Limb (tissue), 2 donors: ENCODE measurements around the gene LSM10.

ENCODE experiments used
- DNase-seq, 2 donors: peaks; one replicate each; pipeline ENCODE4 v3.0.0-alpha.2; 2016; ENCODE audit errors: extremely low spot score in 2 of 2

Gene LSM10

GRCh38 chr1:36408479-36408878, 10.8 kb upstream of the LSM10 start:
- no peak for DNase-seq

DNA sequence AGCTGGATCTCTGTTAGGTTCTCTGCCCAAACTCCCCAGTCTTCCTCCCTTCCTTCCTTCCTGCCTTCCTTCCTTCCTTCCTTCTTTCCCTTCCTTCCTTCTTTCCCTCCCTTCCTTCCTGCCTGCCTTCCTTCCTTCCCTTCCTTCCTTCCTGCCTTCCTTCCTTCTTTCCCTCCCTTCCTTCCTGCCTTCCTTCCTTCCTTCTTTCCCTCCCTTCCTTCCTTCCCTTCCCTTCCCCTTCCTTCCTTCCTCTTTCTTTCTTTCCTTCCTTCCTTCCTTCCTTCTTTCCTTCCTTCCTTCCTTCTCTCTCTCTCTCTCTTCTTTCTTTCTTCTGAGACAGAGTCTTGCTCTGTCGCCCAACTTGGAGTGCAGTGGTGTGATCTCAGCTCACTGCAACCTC, 8.7 kb upstream of the LSM10 start:
- no peak for DNase-seq

DNA sequence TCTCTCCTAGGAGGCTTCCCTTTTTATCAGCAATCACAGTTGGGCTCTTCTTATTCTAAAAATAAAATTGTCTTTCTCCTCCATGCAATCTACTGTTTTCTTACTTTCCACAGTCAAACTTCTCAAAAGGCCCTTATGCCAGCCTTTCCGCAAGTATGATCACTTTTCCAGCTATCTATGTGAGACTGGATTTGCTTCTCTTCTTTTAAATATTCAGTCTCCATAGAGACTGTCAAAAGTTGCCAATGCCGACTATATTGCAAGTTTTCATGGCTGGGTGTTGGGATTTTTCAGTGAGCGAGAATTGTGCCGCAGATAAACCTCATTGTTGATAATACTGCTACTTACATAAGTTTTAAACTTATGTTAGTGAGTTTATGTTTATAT, 4.8 kb upstream of the LSM10 start:
- DNase-seq, result no peak

DNA sequence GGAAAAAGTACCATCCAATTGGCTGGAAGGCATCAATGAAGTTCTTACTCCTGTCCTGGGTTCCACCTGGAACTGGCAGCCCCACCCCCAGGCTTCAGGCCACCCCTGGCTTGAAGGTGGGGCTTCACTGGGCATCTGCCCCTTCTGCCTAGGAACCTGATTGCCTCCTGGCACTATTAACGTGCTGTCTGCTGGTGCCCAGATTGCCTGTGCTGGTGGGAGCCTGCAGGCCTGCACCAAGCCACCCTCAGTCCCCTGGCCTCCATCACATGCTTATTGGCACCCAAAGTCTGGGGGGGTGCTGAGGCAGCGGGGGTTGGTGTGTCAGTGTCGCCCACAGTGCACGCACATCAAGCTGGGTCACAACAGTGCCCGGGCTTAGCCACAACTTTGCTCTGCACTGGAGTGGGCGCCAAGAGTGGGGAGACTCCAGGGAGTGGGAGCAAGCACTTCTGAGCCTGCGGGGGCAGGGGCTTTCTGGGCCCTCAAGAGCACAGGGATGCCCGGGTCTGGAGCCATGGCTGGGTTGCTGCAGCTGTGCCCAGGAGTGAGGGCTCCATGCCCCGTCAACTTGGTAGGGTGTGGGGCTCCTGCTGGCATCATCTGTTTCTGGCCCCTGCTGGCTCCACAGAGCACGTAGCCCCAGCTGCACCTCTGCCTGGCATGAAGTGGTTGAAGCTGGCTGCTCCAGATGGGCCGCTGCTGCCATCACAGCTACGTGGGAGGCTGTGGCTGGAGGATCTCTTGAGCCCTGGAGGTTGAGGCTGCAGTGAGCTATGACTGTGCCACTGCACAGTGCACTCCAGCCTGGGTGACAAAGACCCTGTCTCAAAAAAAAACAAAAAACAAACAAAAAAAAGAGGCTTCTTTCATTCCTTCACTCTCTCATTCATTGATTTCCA, 4.1 kb upstream of the LSM10 start:
- DNase-seq, result no peak

DNA sequence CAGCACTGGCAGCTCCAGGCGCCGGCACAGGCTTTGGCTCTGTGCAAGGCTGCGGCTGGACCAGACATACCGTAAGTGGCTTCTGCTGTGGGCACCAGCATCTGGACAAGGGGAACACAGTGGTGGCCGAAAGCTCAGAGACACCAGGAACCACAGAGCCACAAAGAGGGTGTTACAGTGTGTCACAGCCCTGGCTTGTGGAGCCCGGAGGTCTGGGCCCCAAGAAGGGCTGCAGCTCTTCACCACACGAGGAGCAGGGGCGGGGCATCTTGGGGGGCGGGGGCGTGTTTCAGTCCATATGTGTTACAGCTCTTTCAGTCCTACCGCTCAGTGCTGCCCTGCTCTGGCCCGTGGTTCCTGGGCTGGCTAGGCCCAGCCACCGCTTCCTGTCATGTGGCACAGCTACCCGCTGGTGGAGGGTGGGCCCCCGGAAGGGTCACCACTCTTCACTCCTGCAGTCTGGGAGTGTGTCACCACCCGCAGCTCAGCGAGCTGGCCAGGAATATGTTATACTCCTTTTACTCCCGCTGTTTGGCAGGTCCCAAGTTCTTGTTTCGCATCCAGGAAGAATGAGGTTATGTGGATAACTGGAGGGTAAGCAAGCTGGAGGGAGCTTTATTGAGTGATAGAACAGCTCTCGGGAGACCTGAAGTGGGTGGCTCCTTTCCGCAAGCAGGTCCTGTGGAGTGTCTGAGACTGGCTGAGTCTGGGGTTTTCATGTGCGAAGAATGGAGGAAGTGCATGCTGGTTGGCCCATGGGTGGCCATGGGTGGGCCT, 3.3 kb upstream of the LSM10 start:
- peak in 1 of 2 donors; percentile 43 for DNase-seq

GRCh38 chr1:36400514-36400824, 2.8 kb upstream of the LSM10 start:
- no peak for DNase-seq

DNA sequence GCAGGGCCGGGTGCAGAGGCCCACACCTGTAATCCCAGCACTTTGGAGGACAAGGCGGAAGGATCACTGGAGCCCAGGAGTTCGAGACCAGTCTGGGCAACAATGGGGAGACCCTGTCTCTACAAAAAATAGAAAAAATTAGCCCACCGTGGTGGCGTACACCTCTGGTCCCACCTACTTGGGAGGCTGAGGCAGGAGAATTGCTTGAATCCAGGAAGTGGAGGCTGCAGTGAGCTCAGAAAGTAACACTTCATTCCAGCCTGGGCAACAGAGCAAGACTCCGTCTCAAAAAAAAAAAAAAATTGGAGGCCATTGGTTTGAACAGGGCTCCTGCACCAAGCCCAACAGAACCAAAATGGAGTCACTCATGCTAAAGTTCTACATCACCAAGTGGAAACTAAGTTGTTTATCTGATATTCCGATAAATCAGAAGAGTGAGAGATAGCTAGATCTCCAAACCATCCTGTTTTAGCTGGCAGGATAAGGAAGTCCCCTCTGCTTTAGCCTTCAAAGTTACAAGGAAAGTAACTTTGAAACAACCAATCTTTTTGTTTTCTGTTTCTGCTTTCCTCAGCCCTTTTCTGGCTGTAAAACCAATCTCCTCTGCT, 766 bp upstream of the LSM10 start:
- no peak for DNase-seq

DNA sequence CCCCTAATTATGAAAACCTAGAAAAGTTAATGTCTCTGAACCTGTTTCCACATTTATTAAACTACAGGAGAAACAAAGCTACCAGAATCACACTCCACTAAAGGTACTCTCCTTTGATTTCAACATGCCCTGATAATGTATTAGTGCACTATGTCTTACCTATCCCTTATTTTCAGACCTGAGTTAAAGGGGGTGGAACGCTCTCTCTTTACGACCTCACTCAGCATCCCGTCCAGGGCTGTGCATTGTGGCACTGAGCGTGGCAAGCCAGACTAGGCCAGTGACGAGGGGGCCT, 678 bp downstream of the LSM10 start:
- DNase-seq, result no peak

DNA sequence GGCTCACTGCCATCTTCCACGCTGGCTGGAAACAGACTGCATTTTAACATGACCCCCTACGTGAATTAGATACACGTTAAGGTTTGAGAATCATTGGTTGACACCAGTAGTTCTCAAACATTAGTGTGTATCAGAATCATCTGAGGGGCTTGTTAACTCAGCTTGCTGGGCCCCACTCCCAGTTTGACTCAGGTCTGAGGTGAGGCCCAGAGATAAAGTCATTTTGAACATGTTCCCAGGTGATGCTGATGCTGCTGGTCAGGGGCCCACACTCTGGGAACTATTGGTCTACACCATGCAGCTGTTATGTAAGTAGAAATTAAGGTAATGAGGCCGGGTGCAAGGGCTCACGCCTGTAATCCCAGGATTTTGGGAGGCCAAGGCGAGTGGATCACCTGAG, 1.3 kb downstream of the LSM10 start:
- no peak for DNase-seq

DNA sequence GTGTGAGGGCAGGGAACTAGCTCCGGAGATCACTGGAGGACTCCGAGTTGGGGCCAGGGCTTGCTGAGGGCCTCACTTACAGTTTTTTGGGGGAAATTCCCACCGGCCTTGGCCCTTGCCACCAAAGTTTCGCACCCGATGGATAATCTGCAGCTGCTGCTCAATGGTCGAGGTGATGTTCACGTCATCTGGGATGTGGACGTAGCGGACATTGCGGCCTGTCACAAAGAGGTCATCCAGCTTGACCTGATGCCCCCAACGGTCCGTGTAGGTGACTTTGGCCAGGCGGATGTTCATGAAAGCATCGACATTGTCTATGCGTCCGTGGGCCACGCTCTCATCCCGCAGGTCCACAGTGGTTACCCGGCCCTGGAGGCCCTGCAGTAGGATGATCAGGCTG, 4.0 kb downstream of the LSM10 start:
- no peak for DNase-seq

GRCh38 chr1:36392836-36393235, 4.9 kb downstream of the LSM10 start:
- DNase-seq, result no peak

- DNase-seq, result no peak
These were observed 6.4 kb downstream of the LSM10 start for GRCh38 chr1:36391271-36391670.

DNA sequence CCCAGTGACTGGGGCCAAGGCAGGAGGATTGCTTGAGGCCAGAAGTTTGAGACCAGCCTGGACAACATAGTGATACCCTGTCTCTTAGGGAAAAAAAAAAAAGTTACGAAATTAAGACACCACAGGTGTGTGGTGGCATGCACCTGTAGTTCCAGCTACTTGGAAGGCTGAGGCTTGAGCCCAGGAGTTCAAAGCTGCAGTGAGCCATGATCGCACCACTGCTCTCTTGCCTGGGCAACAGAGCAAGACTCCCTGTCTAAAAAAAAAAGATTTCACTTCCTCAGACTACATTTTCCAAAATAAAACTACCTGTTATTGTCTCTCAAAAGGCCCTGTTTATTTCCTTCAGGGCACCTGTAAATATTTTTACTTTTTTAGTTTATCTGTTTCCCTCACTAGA, 7.3 kb downstream of the LSM10 start:
- DNase-seq, result no peak

GRCh38 chr1:36389999-36390398, 7.7 kb downstream of the LSM10 start:
- DNase-seq, result no peak

GRCh38 chr1:36389261-36389660, 8.4 kb downstream of the LSM10 start:
- no peak for DNase-seq

- no peak for DNase-seq
These were observed 10.4 kb downstream of the LSM10 start for GRCh38 chr1:36387141-36387949.

DNA sequence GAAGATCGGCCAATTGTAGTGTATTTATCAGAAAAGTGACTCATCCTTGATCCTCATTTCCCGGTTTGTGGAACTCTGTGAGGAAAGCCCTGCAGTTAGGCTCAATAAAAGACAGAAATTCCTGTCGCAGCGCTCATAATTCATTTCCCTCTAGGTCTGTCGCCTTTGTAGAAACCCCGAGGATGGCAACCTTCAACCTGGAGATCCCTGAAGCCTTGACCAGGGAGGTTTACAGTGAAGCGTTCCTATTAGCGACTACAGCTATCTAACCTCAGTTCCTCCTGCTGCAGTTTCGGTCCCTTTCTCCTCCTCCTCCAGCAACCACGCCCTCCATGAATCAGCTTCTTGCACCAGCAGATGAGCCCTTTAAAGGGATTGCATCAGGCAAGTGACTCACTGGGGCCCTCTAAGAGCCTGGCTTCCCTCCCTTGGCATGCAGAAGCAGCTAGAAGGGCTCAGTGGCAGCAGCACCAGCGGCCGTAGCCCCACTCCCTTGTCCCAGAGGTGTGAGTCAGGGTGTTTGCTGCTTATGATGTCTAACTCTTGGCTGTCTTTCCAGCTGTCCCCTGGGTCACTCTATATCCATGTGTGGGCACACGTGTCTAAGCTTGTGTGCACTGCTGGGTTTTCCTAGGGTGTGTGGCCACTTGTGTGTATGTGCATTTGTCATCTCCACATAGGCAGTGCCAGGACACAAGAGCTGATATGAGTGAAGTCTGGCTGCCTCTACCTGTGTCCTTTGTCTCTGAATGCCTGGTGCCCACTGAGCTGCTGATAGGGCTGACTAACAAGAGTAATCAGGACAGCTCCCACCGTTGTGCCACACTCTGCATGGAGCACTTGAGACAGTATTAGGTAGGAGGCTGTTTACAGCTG, 11.2 kb downstream of the LSM10 start:
- DNase-seq, result peak; percentile 73 to 80

DNA sequence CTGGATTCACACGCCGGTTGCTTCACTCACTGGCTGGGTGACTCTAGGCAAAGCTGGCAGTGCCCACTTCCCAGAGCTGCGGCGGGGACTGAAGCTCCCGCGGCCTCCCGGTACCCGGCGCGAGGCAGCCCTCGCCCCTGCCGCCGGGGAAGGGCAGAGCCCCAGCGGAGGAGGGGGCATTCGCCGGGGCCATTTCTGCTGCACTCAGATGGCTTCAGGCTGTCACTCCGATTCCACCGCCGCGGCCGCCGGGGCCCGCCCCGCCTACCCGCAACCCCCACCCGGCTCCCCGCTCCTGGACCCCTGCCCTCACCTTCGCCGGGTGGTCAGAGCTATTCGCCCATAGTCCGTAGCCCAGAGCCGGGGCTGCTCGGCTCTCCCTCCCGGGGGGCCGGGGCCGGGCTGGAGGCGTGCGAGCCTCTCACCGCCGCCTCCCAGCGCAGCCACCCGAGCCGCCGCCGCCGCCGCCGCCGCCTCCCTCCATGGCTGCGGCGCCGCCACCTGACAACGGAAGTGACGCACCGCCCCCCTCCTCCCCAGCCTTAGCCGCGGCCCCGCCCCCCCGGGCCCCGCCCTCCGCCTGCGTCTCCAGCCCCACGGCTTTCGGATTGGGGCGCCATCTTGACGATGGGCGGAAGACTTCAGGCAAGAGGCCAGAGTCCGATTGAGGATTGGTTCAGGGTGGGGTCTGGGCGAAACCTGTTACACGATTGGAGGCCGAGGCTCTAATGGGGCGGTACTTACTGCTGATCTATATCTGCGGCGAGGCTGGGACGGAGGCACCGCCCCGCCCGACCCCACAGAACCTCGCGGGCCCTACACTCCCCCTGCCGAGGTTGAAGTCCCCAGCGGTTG, 12.1 kb downstream of the LSM10 start, which contains the start of gene STK40:
Gene STK40, minus strand, starts transcription at position 515 of the 855 bp plus-strand sequence. CDS start 24,592 bp downstream, outside the sequence.
- peak; percentile 98 to 99 for DNase-seq

DNA sequence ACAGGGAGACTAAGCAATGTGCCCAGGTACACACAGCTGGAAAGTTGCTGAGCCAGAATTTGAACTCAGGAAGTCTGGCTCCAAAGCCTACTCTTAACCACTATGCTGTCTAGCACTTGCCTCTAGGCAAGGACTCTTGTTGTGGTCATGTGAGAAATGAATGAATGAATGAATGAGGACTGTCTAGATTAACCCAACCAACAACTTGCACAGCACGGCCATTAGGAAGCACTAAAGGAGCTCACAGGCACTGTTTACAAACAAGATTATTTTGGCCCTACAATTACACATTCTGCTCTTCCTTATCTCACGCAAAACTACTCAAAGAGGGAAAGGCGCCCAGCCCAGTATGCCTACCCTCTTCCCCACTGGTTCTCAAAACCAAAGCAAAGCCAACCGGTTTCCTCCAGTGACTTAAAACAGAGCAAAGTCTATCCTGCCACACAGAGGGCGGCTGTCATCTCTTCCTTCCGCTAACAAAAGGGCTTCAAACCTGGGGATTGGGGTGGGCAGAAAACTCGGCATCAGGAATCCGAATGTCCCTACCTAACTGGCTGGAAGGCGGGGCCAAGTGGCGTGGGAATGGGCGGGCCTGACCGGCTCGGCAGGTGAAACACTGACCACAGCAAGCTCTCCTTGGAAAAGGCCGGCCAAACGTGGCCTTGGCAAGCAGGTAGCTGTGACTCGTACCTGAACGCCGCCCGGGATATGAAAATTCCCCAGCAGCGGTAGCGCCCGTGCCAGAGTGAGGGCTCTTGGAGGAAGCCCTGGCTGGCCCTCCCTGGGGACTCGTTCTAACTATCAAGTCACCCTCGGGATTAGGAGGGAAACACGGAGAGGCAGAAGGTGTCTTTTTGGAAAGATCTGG, 12.9 kb downstream of the LSM10 start:
- DNase-seq, result peak in 1 of 2 donors; percentile 57
